CD4-positive, alpha-beta T cell treated with Interferon gamma for 1 hour (primary cell): ENCODE results near the gene ID3.

Experiments used
- DNase-seq: peaks from one replicate; pipeline ENCODE4 v3.0.0-alpha.2; 2020

The ID3 gene

DNA sequence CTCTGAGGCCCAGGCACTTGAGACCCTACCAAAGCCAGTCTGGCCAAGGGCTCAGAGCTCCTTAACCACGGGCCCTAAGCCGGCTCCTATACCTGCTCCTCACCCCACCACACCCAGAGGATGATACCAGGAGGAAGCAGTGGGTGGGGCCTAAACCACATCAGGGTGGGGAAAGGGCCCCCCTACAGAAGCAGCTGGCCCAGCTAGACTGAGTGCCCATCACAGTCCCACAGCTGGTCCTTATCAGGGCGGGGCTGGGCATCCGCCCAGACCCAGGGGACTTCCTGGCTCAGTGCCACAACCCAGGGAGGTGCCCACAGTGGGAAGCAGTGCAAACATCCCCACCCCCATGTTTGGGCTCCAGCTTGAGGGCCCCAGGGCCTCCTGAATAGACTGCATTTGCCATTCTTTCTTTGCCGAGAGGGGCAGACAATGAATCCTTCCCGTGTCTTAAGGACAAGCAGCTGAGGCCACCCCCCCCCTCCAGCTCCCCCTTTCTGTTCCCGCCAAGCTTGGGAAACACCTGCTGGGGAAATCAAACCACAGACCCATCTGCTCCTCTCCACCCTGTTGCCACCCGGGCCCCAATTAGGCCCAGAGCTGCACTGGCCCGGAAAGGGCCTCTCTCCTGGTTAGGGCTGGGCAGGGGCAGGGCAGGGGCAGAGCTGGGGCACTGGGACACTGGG is 34.4 kb downstream of the ID3 start:
- peak; percentile 57 for DNase-seq

- DNase-seq = no peak
Measured at GRCh38 chr1:23524163-23524562, 35.1 kb downstream of the ID3 start.

DNA sequence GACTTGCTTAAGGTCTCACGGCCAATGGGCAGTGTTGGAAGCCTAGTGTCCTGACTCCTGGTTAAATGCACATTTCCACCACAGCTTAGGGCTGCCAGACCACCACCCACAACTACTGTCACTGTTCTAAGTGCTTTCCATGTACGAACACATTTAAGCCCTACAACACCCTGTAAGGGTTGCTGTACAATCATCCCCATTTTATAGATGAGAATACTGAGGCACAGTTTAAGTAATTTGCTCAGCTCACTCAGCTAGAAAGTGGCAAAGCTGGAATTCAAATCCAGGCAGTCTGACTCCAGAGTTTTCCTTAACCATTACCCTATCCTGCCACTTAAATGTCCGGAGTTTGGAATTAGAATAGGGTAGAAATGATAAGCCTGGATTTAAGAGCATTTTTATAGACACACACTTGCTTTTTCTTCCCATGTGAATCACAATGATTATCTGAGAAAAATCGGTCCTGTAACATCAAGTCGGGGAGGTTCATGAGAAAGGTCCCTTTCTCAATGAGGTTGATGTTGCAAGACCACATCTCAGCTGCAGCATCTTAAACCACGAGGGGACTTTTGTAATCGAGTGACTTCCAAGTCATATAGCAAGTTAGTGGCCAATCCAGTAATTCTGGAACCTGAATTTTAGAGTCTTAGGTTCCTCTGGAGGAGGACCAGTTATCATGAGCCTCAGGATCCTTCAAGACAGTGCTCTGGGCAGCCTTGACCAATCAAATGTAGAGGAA is 36.9 kb downstream of the ID3 start:
- DNase-seq = peak; percentile 31

DNA sequence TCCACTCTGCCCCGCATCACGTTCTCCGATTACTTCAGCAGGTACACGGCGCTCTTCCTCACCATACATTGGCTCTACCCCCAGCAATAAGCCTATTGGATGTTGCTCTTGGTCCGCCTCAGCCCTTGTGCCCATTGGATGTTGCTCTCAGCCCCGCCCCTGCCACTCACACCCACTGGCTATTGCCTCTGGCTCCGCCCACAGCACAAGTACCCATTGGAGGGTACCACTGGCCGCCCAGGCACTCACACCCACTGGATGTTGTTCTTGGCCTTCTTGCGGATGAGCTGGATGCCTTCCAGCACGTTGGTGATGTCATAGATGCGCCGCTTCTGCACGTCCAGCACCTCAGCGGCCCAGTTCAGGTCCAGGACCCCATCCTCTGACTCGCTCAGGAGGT is 37.7 kb downstream of the ID3 start:
- no peak for DNase-seq

GRCh38 chr1:23517581-23517980 is 41.7 kb downstream of the ID3 start:
- DNase-seq = no peak

- no peak for DNase-seq
Measured at GRCh38 chr1:23515905-23516304, 43.4 kb downstream of the ID3 start.

- DNase-seq = no peak
Measured at GRCh38 chr1:23514111-23514679, 45.1 kb downstream of the ID3 start.

GRCh38 chr1:23509896-23510295 is 49.4 kb downstream of the ID3 start:
- DNase-seq = no peak
